Stimulated activated CD8-positive, alpha-beta memory T cell treated with anti-CD3 and anti-CD28 coated beads, Interleukin-15, amount 100 ng/mL, for 24 hours (primary cell): Measurements from ENCODE around the gene RAB40C.

Experiments used
- DNase-seq: peaks from one replicate; pipeline ENCODE4 v3.0.0-alpha.2; 2020; ENCODE audit warnings: low read depth

RAB40C gene

GRCh38 chr16:574021-574760 is 15.7 kb upstream of the RAB40C start:
- no peak for DNase-seq

GRCh38 chr16:575354-576196 is 14.3 kb upstream of the RAB40C start:
- no peak for DNase-seq

- no peak for DNase-seq
These were observed 13.6 kb upstream of the RAB40C start for GRCh38 chr16:576197-576822.

GRCh38 chr16:576823-577201 is 13.1 kb upstream of the RAB40C start:
- DNase-seq, result no peak

GRCh38 chr16:577796-578195 is 12.1 kb upstream of the RAB40C start:
- DNase-seq, result no peak

- DNase-seq, result no peak
These were observed 11.5 kb upstream of the RAB40C start for GRCh38 chr16:578232-578869.

- no peak for DNase-seq
These were observed 10.9 kb upstream of the RAB40C start for GRCh38 chr16:578870-579405.

GRCh38 chr16:580141-580945 is 9.5 kb upstream of the RAB40C start:
- DNase-seq, result no peak

GRCh38 chr16:580946-581498 is 8.8 kb upstream of the RAB40C start:
- no peak for DNase-seq

- no peak for DNase-seq
These were observed 7.7 kb upstream of the RAB40C start for GRCh38 chr16:582218-582613.

GRCh38 chr16:582614-583331 is 7.1 kb upstream of the RAB40C start:
- DNase-seq, result no peak

- DNase-seq, result no peak
These were observed 6.4 kb upstream of the RAB40C start for GRCh38 chr16:583470-583814.

- no peak for DNase-seq
These were observed 5.9 kb upstream of the RAB40C start for GRCh38 chr16:583815-584591.

GRCh38 chr16:585351-585750 is 4.5 kb upstream of the RAB40C start:
- no peak for DNase-seq

GRCh38 chr16:586047-586644 is 3.7 kb upstream of the RAB40C start:
- no peak for DNase-seq

- no peak for DNase-seq
These were observed 2.9 kb upstream of the RAB40C start for GRCh38 chr16:586645-587590.

- no peak for DNase-seq
These were observed 1.3 kb upstream of the RAB40C start for GRCh38 chr16:588639-588888.

GRCh38 chr16:588889-589657 is 793 bp upstream of the RAB40C start:
- peak; percentile 96 for DNase-seq
